Keratinocyte (primary cell): ENCODE measurements around the gene SMURF2. TPM values are rescaled to one million over a fixed set of nuclear protein-coding genes. Genes with fewer than 3 reads are reported as not detected.

ENCODE experiments used
- DNase-seq: peaks from one replicate; pipeline ENCODE4 v3.0.0-alpha.2; 2011; ENCODE audit warnings: low read depth, missing footprints, low spot score
- FAIRE-seq: peaks from 2 replicates; lab custom pipeline; 2011; peaks lifted over from hg19 to GRCh38; lab: Jason Lieb, UNC
- H2AFZ ChIP-seq: 2 replicates; pipeline ENCODE4 v1.6.0; 2012; ENCODE audit warnings: low read length, control low read depth, inconsistent platforms; ENCODE audit not compliant: control insufficient read depth
- H3K27ac ChIP-seq: 2 replicates; pipeline ENCODE4 v1.5.1; 2011; ENCODE audit warnings: low read length; ENCODE audit not compliant: control insufficient read depth, insufficient read depth
- H3K27me3 ChIP-seq: 3 replicates; pipeline ENCODE4 v1.6.0; 2011; ENCODE audit warnings: low read length; ENCODE audit not compliant: control insufficient read depth, insufficient read depth; ENCODE audit errors: extremely low read depth
- H3K36me3 ChIP-seq, 2 experiments: 2 replicates in 1 of 2; 3 replicates in 1 of 2; pipeline ENCODE4 v1.5.1; 2011; ENCODE audit warnings: low read length in 2 of 2, mild to moderate bottlenecking in 1 of 2; ENCODE audit not compliant: control insufficient read depth in 2 of 2, insufficient read depth in 2 of 2; ENCODE audit errors: extremely low read depth in 1 of 2
- H3K4me1 ChIP-seq: 3 replicates; pipeline ENCODE4 v1.5.1; 2011; ENCODE audit warnings: low read length; ENCODE audit not compliant: control insufficient read depth, insufficient read depth; ENCODE audit errors: extremely low read depth
- H3K4me2 ChIP-seq: 3 replicates; pipeline ENCODE4 v1.6.0; 2011; ENCODE audit warnings: low read depth, low read length; ENCODE audit not compliant: control insufficient read depth, insufficient read depth; ENCODE audit errors: extremely low read depth
- H3K4me3 ChIP-seq, 3 experiments: fragments of 200-600 bp in 1 of 3; sonication (generic) in 1 of 3; 2 replicates in 2 of 3; 3 replicates in 1 of 3; pipeline ENCODE4 v1.5.1; 2011 to 2016; ENCODE audit warnings: low read length in 3 of 3, mild to moderate bottlenecking in 3 of 3, control low read depth in 2 of 3, inconsistent platforms in 1 of 3, low read depth in 1 of 3, mixed read lengths in 1 of 3, mixed run types in 1 of 3, moderate library complexity in 1 of 3; ENCODE audit not compliant: control insufficient read depth in 2 of 3, insufficient read depth in 2 of 3; ENCODE audit errors: extremely low read depth in 1 of 3
- H3K79me2 ChIP-seq: 2 replicates; pipeline ENCODE4 v1.6.0; 2012; ENCODE audit warnings: low read length; ENCODE audit not compliant: control insufficient read depth, insufficient read depth
- H3K9ac ChIP-seq: 3 replicates; pipeline ENCODE4 v1.6.0; 2011; ENCODE audit warnings: low read length; ENCODE audit not compliant: control insufficient read depth, insufficient read depth; ENCODE audit errors: extremely low read depth
- H3K9me1 ChIP-seq: 3 replicates; pipeline ENCODE4 v1.6.0; 2011; ENCODE audit warnings: low read length; ENCODE audit not compliant: control insufficient read depth, insufficient read depth; ENCODE audit errors: extremely low read depth
- H3K9me3 ChIP-seq: 2 replicates; pipeline ENCODE4 v1.5.1; 2012; ENCODE audit warnings: low read depth, low read length; ENCODE audit not compliant: control insufficient read depth
- H4K20me1 ChIP-seq: 3 replicates; pipeline ENCODE4 v1.6.0; 2011; ENCODE audit warnings: low read length; ENCODE audit not compliant: control insufficient read depth, insufficient read depth; ENCODE audit errors: extremely low read depth
- EZH2 ChIP-seq: IDR thresholded peaks from one replicate; pipeline ENCODE4 v1.6.1; 2012; ENCODE audit warnings: inconsistent platforms, mild to moderate bottlenecking, low read length, moderate library complexity
- dilution Hi-C: fragments of 300-500 bp; cut with MboI; formaldehyde crosslinking; loops from one replicate; pipeline ENCODE4 v1.7.0; 2020; ENCODE audit warnings: low sequenced_read_pairs; ENCODE audit not compliant: extremely low pct_ligation_motif_present
- polyA plus RNA-seq, 5 experiments: library from polyadenylated mRNA; depleted of rRNA in 3 of 5; stranded (reverse) in 3 of 5; stranded (forward) in 1 of 5; unstranded in 1 of 5; fragments of >200 nt; gene quantifications; 1 replicate in 1 of 5; 2 replicates in 3 of 5; 3 replicates in 1 of 5; pipeline versions ENCODE4 v1.2.1 to v1.2.3, GENCODE V29; 2011 to 2012; ENCODE audit warnings: missing spikeins in 2 of 5, low read depth in 1 of 5, low replicate concordance in 1 of 5
- TF ChIP-seq, protein P1 (sequence below), 3 experiments: IDR thresholded peaks in 1 of 3; conservative IDR thresholded peaks in 1 of 3; optimal IDR thresholded peaks in 1 of 3; 2 replicates in 2 of 3; 3 replicates in 1 of 3; pipeline versions ENCODE3 to v1.5.1; 2011; ENCODE audit warnings: low read length in 3 of 3, mild to moderate bottlenecking in 3 of 3, moderate library complexity in 2 of 3, control low read depth in 1 of 3, inconsistent platforms in 1 of 3; ENCODE audit not compliant: insufficient read depth in 2 of 3; ENCODE audit errors: extremely low read depth in 1 of 3

The SMURF2 gene
- polyA plus RNA-seq, 1 donor (not counting 4 experiments of a cell fraction or from before 2014, with no cell fraction given): 128 TPM

DNA sequence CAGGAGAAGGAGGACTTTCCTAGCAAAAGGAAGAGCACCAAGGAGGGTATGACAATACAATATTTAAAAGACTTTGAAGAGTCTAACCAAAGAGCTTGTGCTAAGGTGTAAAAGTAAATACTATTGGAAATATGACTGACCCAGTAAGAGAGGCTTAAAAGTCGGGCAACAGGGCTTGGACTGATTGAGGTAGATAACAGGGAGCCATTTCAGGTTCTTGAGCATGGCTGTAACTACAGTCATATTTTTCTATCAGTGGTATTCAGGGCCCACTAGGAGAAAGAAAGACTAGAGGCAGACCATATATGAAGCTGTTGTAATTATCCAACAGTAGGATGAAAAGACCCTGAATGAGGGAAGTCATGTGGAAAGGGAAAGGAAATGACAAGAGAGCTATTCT is 62.3 kb downstream of the SMURF2 start:
- Histone ChIP-seq H3K9me1 (no peaks in the 10 kb centered on the region), H3K9me3 (no peaks in the 10 kb centered on the region), H3K27me3 (no peaks in the 10 kb centered on the region), H3K4me1 (no peaks in the 10 kb centered on the region), H3K79me2 (peaks cover 99% of the 10 kb centered on the region), H3K27ac (no peak overlapping the region), H3K36me3 (peaks cover 3 to 19% of the 10 kb centered on the region in 2 experiments), H2AFZ (no peak overlapping the region), H3K9ac (no peak overlapping the region), H3K4me3 (no peak overlapping the region), H4K20me1 (peaks cover 47% of the 10 kb centered on the region), H3K4me2 (no peak overlapping the region)
- DNase-seq: no peak
- no peak for FAIRE-seq
- no peak for TF ChIP-seq EZH2
- TF ChIP-seq, protein P1, sequence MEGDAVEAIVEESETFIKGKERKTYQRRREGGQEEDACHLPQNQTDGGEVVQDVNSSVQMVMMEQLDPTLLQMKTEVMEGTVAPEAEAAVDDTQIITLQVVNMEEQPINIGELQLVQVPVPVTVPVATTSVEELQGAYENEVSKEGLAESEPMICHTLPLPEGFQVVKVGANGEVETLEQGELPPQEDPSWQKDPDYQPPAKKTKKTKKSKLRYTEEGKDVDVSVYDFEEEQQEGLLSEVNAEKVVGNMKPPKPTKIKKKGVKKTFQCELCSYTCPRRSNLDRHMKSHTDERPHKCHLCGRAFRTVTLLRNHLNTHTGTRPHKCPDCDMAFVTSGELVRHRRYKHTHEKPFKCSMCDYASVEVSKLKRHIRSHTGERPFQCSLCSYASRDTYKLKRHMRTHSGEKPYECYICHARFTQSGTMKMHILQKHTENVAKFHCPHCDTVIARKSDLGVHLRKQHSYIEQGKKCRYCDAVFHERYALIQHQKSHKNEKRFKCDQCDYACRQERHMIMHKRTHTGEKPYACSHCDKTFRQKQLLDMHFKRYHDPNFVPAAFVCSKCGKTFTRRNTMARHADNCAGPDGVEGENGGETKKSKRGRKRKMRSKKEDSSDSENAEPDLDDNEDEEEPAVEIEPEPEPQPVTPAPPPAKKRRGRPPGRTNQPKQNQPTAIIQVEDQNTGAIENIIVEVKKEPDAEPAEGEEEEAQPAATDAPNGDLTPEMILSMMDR (optimal IDR thresholded peaks at IDR 0.05 in 1 of 3, IDR thresholded peaks at IDR 0.05 in 1 of 3, conservative IDR thresholded peaks at IDR 0.05 in 1 of 3; ENCODE audit: extremely low read depth in 1 of 3, insufficient read depth in 2 of 3, low read length in 3 of 3): no peak
- dilution Hi-C loops: no loop called here

DNA sequence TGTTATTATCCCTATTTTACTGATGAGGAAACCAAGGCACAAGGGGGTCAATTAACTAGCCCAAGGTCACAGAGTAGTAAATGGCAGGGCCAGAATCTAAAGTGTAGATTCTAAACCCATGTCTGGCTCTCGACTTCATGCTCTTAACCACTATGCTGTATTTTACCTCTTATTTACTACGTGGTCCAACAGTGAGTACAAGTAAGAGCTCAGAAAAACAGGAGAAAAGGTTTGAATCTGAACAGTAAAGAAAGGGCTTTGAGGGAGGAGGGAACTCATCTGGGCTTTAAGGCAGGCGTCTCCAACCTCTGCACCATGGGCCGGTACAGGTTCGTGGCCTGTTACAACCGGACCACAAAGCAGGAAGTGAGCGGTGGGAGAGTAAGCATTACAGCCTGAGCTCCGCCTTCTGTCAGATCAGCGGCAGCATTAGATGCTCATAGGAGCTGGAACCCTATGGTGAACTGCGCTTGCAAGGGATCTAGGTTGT is 62.9 kb downstream of the SMURF2 start:
- H3K27ac ChIP-seq: no peak overlapping the region
- DNase-seq: no peak
- no peak overlapping the region for H3K9ac ChIP-seq
- H3K36me3 ChIP-seq: peaks cover 3 to 21% of the 10 kb centered on the region in 2 experiments
- no peak overlapping the region for H2AFZ ChIP-seq
- H3K27me3 ChIP-seq: no peaks in the 10 kb centered on the region
- no peak for TF ChIP-seq EZH2
- TF ChIP-seq, protein P1 (optimal IDR thresholded peaks at IDR 0.05 in 1 of 3, IDR thresholded peaks at IDR 0.05 in 1 of 3, conservative IDR thresholded peaks at IDR 0.05 in 1 of 3; ENCODE audit: extremely low read depth in 1 of 3, insufficient read depth in 2 of 3, low read length in 3 of 3): no peak
- no peak overlapping the region for H3K4me3 ChIP-seq
- no peaks in the 10 kb centered on the region for H3K9me3 ChIP-seq
- H3K4me2 ChIP-seq: no peak overlapping the region
- H4K20me1 ChIP-seq: peaks cover 43% of the 10 kb centered on the region
- no peaks in the 10 kb centered on the region for H3K4me1 ChIP-seq
- dilution Hi-C loops: no loop called here
- H3K9me1 ChIP-seq: no peaks in the 10 kb centered on the region
- no peak for FAIRE-seq
- peaks cover 99% of the 10 kb centered on the region for H3K79me2 ChIP-seq
